ENCODE measurements around the gene TRAPPC6A.

Gene TRAPPC6A

GRCh38 chr19:45135176-45135885, 42.7 kb downstream of the TRAPPC6A start:
- Histone ChIP-seq H2AFZ (ENCODE audit: low read depth, low read length) (no peak overlapping the region), H3K36me3 (ENCODE audit: insufficient read depth, low read length) (no peaks in the 10 kb centered on the region), H3K9me3 (ENCODE audit: low read length) (no peaks in the 10 kb centered on the region), H3K4me1 (ENCODE audit: insufficient read depth, low read length) (peaks cover 17% of the 10 kb centered on the region), H3K4me3 (ENCODE audit: low read length) (no peak overlapping the region), H3K27me3 (ENCODE audit: insufficient read depth, low read length) (no peaks in the 10 kb centered on the region)

GRCh38 chr19:45133661-45134060, 44.4 kb downstream of the TRAPPC6A start:
- Histone ChIP-seq H3K4me3 (ENCODE audit: low read length) (no peak overlapping the region), H3K4me1 (ENCODE audit: insufficient read depth, low read length) (peaks cover 17% of the 10 kb centered on the region), H3K9me3 (ENCODE audit: low read length) (no peaks in the 10 kb centered on the region), H2AFZ (ENCODE audit: low read depth, low read length) (no peak overlapping the region), H3K27me3 (ENCODE audit: insufficient read depth, low read length) (no peaks in the 10 kb centered on the region), H3K36me3 (ENCODE audit: insufficient read depth, low read length) (no peaks in the 10 kb centered on the region)

DNA sequence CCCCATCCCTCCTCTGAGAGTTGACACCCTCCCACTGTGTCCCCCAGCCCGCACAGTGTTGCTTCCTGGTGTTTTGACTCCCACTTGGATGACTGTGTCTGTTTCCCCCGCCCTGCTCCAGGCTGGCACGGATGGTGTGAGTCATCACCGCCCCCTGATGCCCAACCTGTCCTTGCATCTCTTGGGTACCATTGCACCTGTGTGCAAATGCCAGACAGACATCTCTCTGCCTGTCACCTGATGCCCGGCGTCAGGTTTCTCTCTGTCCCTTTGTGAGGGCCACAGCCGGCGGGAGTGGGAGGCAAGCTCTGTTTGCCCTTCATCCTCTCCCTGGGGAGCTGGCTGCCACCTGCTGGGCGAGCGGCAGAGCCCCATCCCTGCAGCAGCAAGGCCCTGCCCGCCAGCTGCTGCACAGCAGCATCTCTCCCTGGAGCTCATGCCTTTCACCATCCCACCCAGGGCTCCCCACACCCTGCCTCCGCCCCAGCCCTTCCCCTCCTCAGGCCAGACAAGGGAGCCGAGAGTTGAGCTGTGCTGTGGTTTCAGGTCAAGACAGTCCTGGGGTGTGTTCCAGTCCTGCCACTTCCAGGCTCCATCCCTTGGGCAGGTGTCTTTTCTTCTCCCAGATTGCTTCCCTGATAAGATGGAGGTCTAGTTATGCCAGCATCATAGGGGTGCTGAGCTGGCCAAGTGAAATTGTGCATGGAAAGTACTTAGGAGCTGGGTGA, 47.0 kb downstream of the TRAPPC6A start:
- H3K4me1 ChIP-seq (ENCODE audit: insufficient read depth, low read length), result peaks cover 3% of the 10 kb centered on the region
- H3K36me3 ChIP-seq (ENCODE audit: insufficient read depth, low read length), result no peaks in the 10 kb centered on the region
- H2AFZ ChIP-seq (ENCODE audit: low read depth, low read length), result no peak overlapping the region
- no peaks in the 10 kb centered on the region for H3K27me3 ChIP-seq (ENCODE audit: insufficient read depth, low read length)
- no peaks in the 10 kb centered on the region for H3K9me3 ChIP-seq (ENCODE audit: low read length)
- H3K4me3 ChIP-seq (ENCODE audit: low read length), result no peak overlapping the region

- no peaks in the 10 kb centered on the region for H3K4me1 ChIP-seq (ENCODE audit: insufficient read depth, low read length)
- H3K4me3 ChIP-seq (ENCODE audit: low read length), result no peak overlapping the region
- no peaks in the 10 kb centered on the region for H3K27me3 ChIP-seq (ENCODE audit: insufficient read depth, low read length)
- H2AFZ ChIP-seq (ENCODE audit: low read depth, low read length), result no peak overlapping the region
- no peaks in the 10 kb centered on the region for H3K36me3 ChIP-seq (ENCODE audit: insufficient read depth, low read length)
- no peaks in the 10 kb centered on the region for H3K9me3 ChIP-seq (ENCODE audit: low read length)
These were observed 47.8 kb downstream of the TRAPPC6A start for GRCh38 chr19:45130236-45130635.

GRCh38 chr19:45128806-45129205, 49.2 kb downstream of the TRAPPC6A start:
- no peaks in the 10 kb centered on the region for H3K9me3 ChIP-seq (ENCODE audit: low read length)
- H2AFZ ChIP-seq (ENCODE audit: low read depth, low read length), result no peak overlapping the region
- H3K27me3 ChIP-seq (ENCODE audit: insufficient read depth, low read length), result no peaks in the 10 kb centered on the region
- no peaks in the 10 kb centered on the region for H3K4me1 ChIP-seq (ENCODE audit: insufficient read depth, low read length)
- no peaks in the 10 kb centered on the region for H3K36me3 ChIP-seq (ENCODE audit: insufficient read depth, low read length)
- H3K4me3 ChIP-seq (ENCODE audit: low read length), result no peak overlapping the region

- Histone ChIP-seq H3K4me1 (ENCODE audit: insufficient read depth, low read length) (no peaks in the 10 kb centered on the region), H2AFZ (ENCODE audit: low read depth, low read length) (no peak overlapping the region), H3K36me3 (ENCODE audit: insufficient read depth, low read length) (no peaks in the 10 kb centered on the region), H3K27me3 (ENCODE audit: insufficient read depth, low read length) (no peaks in the 10 kb centered on the region), H3K4me3 (ENCODE audit: low read length) (no peak overlapping the region), H3K9me3 (ENCODE audit: low read length) (no peaks in the 10 kb centered on the region)
These were observed 49.9 kb downstream of the TRAPPC6A start for GRCh38 chr19:45128146-45128545.

GRCh38 chr19:45126654-45127053, 51.4 kb downstream of the TRAPPC6A start:
- Histone ChIP-seq H3K4me1 (ENCODE audit: insufficient read depth, low read length) (no peaks in the 10 kb centered on the region), H3K9me3 (ENCODE audit: low read length) (no peaks in the 10 kb centered on the region), H3K4me3 (ENCODE audit: low read length) (no peak overlapping the region), H3K27me3 (ENCODE audit: insufficient read depth, low read length) (no peaks in the 10 kb centered on the region), H2AFZ (ENCODE audit: low read depth, low read length) (no peak overlapping the region), H3K36me3 (ENCODE audit: insufficient read depth, low read length) (no peaks in the 10 kb centered on the region)

- no peaks in the 10 kb centered on the region for H3K9me3 ChIP-seq (ENCODE audit: low read length)
- no peaks in the 10 kb centered on the region for H3K36me3 ChIP-seq (ENCODE audit: insufficient read depth, low read length)
- H3K4me1 ChIP-seq (ENCODE audit: insufficient read depth, low read length), result no peaks in the 10 kb centered on the region
- no peak overlapping the region for H3K4me3 ChIP-seq (ENCODE audit: low read length)
- no peaks in the 10 kb centered on the region for H3K27me3 ChIP-seq (ENCODE audit: insufficient read depth, low read length)
- no peak overlapping the region for H2AFZ ChIP-seq (ENCODE audit: low read depth, low read length)
These were observed 52.0 kb downstream of the TRAPPC6A start for GRCh38 chr19:45125975-45126493.

- H3K36me3 ChIP-seq (ENCODE audit: insufficient read depth, low read length), result no peaks in the 10 kb centered on the region
- no peaks in the 10 kb centered on the region for H3K9me3 ChIP-seq (ENCODE audit: low read length)
- H2AFZ ChIP-seq (ENCODE audit: low read depth, low read length), result no peak overlapping the region
- H3K27me3 ChIP-seq (ENCODE audit: insufficient read depth, low read length), result no peaks in the 10 kb centered on the region
- H3K4me3 ChIP-seq (ENCODE audit: low read length), result no peak overlapping the region
- H3K4me1 ChIP-seq (ENCODE audit: insufficient read depth, low read length), result no peaks in the 10 kb centered on the region
These were observed 52.7 kb downstream of the TRAPPC6A start for GRCh38 chr19:45125360-45125759.

DNA sequence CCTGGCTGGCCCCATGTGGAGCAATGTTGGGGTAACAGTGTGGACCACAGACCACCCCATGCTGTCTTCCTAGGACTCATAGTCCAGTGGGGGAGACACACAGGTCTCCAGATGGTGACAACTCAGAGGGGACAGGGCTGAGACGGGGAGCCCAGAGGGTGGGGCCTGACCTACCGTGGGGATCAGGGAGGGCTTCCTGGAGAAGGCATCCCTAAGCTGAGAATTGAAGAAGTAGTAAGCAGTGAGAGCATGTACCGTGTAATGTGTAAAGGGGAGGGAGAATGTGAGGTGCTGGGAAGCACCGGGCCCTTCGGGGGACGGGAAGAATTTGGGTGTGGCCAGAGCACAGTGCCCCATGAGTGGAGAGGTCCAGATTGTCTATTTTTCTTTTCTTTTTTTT, 54.0 kb downstream of the TRAPPC6A start:
- H3K27me3 ChIP-seq (ENCODE audit: insufficient read depth, low read length), result no peaks in the 10 kb centered on the region
- H3K9me3 ChIP-seq (ENCODE audit: low read length), result no peaks in the 10 kb centered on the region
- H3K4me3 ChIP-seq (ENCODE audit: low read length), result no peak overlapping the region
- no peaks in the 10 kb centered on the region for H3K4me1 ChIP-seq (ENCODE audit: insufficient read depth, low read length)
- no peaks in the 10 kb centered on the region for H3K36me3 ChIP-seq (ENCODE audit: insufficient read depth, low read length)
- H2AFZ ChIP-seq (ENCODE audit: low read depth, low read length), result no peak overlapping the region

DNA sequence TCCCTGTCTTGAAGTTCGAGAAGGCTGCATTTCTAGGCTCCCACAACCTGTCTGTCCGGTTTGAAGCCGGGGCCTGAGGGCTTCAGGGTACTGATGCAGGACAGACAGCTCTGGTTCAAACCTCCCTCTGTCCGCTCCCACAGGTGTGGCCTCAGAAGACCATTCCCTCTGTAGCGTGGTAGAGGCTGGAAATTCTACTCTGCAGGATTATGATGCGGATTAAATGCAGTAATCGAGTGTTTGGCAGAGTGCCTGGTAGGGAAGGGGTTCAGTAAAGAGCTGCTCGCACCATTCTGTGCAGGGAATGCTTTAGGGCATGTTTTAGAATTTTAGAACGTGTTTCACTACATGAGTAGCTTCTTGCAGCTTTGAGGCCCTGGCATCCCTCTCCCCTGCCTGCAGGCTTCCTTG, 54.6 kb downstream of the TRAPPC6A start:
- no peak overlapping the region for H3K4me3 ChIP-seq (ENCODE audit: low read length)
- H3K36me3 ChIP-seq (ENCODE audit: insufficient read depth, low read length), result no peaks in the 10 kb centered on the region
- H2AFZ ChIP-seq (ENCODE audit: low read depth, low read length), result no peak overlapping the region

DNA sequence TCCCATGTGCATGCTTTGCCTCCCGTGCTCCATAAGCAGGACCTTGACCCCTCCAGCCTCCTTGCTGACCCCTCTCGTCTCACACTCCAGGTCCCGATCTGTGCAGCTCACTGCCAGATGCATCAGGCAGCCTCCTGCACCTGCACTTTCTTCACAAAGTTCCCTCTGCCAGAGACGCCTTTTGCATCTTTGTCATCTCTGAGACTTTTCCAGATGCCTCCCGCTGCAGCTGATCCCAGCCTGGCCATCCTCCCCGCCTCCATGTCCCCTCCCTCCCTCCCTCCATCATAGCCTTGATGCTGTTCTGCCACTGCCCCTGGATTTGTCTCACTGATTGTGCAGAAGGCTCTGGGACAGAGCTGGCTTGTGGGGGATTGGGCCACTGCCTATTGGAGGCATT, 55.2 kb downstream of the TRAPPC6A start:
- no peak overlapping the region for H2AFZ ChIP-seq (ENCODE audit: low read depth, low read length)
- H3K4me3 ChIP-seq (ENCODE audit: low read length), result no peak overlapping the region
- H3K27me3 ChIP-seq (ENCODE audit: insufficient read depth, low read length), result no peaks in the 10 kb centered on the region
- H3K9me3 ChIP-seq (ENCODE audit: low read length), result no peaks in the 10 kb centered on the region
- H3K4me1 ChIP-seq (ENCODE audit: insufficient read depth, low read length), result peaks cover 7% of the 10 kb centered on the region
- H3K36me3 ChIP-seq (ENCODE audit: insufficient read depth, low read length), result no peaks in the 10 kb centered on the region

More for the DNA sequence above, 54.6 kb downstream of the TRAPPC6A start:
- H3K4me1 ChIP-seq (ENCODE audit: insufficient read depth, low read length), result peaks cover under 1% of the 10 kb centered on the region
- H3K9me3 ChIP-seq (ENCODE audit: low read length), result no peaks in the 10 kb centered on the region
- no peaks in the 10 kb centered on the region for H3K27me3 ChIP-seq (ENCODE audit: insufficient read depth, low read length)

GRCh38 chr19:45121827-45122345, 56.2 kb downstream of the TRAPPC6A start:
- no peaks in the 10 kb centered on the region for H3K9me3 ChIP-seq (ENCODE audit: low read length)
- H3K27me3 ChIP-seq (ENCODE audit: insufficient read depth, low read length), result no peaks in the 10 kb centered on the region

More at GRCh38 chr19:45121827-45122345, 56.2 kb downstream of the TRAPPC6A start:
- Histone ChIP-seq H3K4me1 (ENCODE audit: insufficient read depth, low read length) (peaks cover 14% of the 10 kb centered on the region), H2AFZ (ENCODE audit: low read depth, low read length) (no peak overlapping the region), H3K4me3 (ENCODE audit: low read length) (no peak overlapping the region), H3K36me3 (ENCODE audit: insufficient read depth, low read length) (no peaks in the 10 kb centered on the region)

All from neuron (in vitro differentiated cells).